Measurements from ENCODE around the gene SMAD6.

DNA sequence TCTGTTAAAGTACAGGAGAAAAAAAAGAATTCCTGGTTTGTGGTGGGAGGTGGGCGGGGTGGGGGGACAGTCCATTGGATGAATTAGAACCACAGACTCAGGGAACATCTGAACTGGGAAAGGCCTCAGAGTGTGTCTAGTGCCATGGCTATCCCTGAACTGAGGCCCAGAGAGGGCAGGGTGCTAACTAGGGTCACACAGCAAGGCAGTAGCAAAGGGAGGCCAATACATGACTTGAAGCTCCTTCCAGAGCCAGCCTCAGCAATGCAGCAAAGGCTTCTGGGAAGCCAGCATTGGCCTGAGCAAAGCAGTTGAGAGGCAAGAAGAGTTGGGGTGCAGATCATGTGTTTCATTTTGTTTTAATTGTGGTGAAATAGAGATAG, 85.4 kb downstream of the SMAD6 start:
- TF ChIP-seq, protein P1, sequence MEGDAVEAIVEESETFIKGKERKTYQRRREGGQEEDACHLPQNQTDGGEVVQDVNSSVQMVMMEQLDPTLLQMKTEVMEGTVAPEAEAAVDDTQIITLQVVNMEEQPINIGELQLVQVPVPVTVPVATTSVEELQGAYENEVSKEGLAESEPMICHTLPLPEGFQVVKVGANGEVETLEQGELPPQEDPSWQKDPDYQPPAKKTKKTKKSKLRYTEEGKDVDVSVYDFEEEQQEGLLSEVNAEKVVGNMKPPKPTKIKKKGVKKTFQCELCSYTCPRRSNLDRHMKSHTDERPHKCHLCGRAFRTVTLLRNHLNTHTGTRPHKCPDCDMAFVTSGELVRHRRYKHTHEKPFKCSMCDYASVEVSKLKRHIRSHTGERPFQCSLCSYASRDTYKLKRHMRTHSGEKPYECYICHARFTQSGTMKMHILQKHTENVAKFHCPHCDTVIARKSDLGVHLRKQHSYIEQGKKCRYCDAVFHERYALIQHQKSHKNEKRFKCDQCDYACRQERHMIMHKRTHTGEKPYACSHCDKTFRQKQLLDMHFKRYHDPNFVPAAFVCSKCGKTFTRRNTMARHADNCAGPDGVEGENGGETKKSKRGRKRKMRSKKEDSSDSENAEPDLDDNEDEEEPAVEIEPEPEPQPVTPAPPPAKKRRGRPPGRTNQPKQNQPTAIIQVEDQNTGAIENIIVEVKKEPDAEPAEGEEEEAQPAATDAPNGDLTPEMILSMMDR (IDR thresholded peaks at IDR 0.05; ENCODE audit: low read depth, low read length) = no peak
- TF ChIP-seq POLR2A (IDR thresholded peaks at IDR 0.05; ENCODE audit: extremely low read depth, insufficient read length) = no peak
